Measurements from ENCODE around the gene GP1BB. TPM values are rescaled to one million over a fixed set of nuclear protein-coding genes. Genes with fewer than 3 reads are reported as not detected.

The GP1BB gene
- total RNA-seq, 1 donor from 2014 or later = 2.4 TPM

GRCh38 chr22:19739911-19740449, 16.6 kb downstream of the GP1BB start:
- Mint-ChIP-seq H3K27ac (no peak overlapping the region), H3K4me3 (no peak overlapping the region), H3K4me1 (ENCODE audit: unreplicated experiment) (no peaks in the 10 kb centered on the region), H3K9me3 (no peaks in the 10 kb centered on the region), H3K27me3 (no peaks in the 10 kb centered on the region), H3K36me3 (no peaks in the 10 kb centered on the region)
- no peak for DNase-seq (ENCODE audit: extremely low spot score, unreplicated experiment)
- no peak for TF ChIP-seq CTCF (conservative IDR thresholded peaks at IDR 0.05)

DNA sequence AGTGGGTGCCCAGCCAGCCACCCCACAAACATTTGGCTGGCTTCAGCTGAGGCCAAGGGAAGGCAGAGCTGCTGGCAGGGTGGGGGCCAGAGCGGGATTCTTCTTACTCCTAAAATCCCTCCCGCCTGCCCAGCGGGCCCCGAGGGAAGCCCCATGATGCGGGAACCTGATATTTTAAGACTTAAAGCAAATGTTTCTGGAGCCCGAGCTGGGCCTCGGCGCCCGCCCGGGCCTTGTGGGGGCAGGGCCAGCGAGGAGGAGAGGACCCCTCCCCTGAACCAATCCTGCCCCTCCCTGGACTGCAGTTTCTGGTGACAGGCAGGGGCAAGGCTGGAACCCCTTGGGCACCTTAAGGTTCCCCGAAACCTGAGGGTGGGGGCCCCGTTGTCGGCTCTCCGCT, 17.2 kb downstream of the GP1BB start:
- no peak for TF ChIP-seq CTCF (conservative IDR thresholded peaks at IDR 0.05)
- H3K36me3 Mint-ChIP-seq = no peaks in the 10 kb centered on the region
- no peaks in the 10 kb centered on the region for H3K4me1 Mint-ChIP-seq (ENCODE audit: unreplicated experiment)
- no peak overlapping the region for H3K27ac Mint-ChIP-seq
- DNase-seq (ENCODE audit: extremely low spot score, unreplicated experiment) = no peak
- H3K4me3 Mint-ChIP-seq = no peak overlapping the region
- H3K27me3 Mint-ChIP-seq = no peaks in the 10 kb centered on the region
- no peaks in the 10 kb centered on the region for H3K9me3 Mint-ChIP-seq

DNA sequence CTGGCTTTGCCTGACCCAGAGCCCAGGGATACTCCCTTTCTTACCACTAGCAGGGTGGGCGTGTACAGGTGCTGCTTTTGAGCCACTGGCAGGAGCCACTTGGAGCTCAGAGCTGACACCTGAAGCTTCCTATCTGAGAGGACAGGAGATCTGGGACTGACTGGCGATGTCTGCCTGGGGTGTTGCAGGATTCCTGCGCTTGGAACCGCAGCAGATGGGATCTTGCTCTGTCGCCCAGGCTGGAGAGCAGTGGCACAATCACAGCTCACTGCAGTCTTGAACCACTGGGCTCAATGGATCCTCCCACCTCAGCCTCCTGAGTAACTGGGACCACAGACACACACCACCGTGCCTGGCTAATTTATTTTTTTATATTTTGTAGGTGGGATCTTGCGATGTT, 17.7 kb downstream of the GP1BB start:
- TF ChIP-seq CTCF (conservative IDR thresholded peaks at IDR 0.05) = no peak
- no peaks in the 10 kb centered on the region for H3K27me3 Mint-ChIP-seq
- DNase-seq (ENCODE audit: extremely low spot score, unreplicated experiment) = no peak

DNA sequence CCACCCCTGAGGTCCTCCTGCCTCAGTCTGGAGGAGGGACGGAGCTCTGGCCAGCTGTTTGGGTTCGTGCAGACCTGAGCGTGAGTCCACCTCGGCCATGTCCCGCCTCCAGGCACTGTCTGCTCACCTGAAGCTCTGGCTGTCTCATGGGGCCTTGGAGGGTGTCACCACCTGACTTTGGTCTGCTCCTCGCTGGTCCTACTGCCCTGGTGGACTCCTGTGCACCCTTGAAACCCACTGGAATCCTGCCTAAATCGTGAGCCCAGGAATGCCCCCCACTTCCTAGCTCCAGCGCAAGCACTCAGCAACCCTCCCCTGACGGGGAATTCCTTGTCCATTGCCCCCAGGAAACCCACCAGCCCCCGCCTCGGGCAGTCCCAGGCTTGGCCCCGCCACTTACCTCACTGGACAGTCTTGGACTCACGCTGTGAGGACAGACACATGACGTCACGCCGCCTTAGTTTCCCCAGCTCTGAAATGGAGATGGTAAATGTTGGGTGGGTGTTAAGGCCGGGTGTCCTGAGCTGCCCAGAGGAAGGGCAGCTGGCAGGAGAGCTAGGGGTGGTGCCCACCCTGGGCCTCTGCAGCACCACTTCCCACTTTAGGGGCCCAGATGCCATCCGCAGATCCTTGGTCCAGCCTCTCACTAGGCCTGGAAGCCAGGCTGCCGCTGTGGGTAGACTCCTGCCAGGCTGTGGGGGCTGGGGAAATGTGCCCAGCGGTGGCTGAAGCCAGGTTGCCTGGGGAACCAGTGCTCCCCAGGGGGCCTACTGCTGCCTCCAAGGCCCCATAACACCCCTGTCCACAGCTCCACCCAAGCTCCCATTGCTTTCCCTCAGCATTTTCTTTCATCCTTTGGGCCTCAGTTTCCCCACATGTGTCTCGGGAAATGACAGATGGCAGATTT, 19.1 kb downstream of the GP1BB start:
- DNase-seq (ENCODE audit: extremely low spot score, unreplicated experiment) = no peak
- Mint-ChIP-seq H3K27ac (no peak overlapping the region), H3K4me1 (ENCODE audit: unreplicated experiment) (no peaks in the 10 kb centered on the region), H3K9me3 (no peaks in the 10 kb centered on the region), H3K4me3 (no peak overlapping the region), H3K27me3 (no peaks in the 10 kb centered on the region), H3K36me3 (no peaks in the 10 kb centered on the region)
- no peak for TF ChIP-seq CTCF (conservative IDR thresholded peaks at IDR 0.05)

More for the DNA sequence above, 17.7 kb downstream of the GP1BB start:
- no peaks in the 10 kb centered on the region for H3K36me3 Mint-ChIP-seq
- H3K4me3 Mint-ChIP-seq = no peak overlapping the region
- no peaks in the 10 kb centered on the region for H3K9me3 Mint-ChIP-seq
- no peaks in the 10 kb centered on the region for H3K4me1 Mint-ChIP-seq (ENCODE audit: unreplicated experiment)
- H3K27ac Mint-ChIP-seq = no peak overlapping the region

DNA sequence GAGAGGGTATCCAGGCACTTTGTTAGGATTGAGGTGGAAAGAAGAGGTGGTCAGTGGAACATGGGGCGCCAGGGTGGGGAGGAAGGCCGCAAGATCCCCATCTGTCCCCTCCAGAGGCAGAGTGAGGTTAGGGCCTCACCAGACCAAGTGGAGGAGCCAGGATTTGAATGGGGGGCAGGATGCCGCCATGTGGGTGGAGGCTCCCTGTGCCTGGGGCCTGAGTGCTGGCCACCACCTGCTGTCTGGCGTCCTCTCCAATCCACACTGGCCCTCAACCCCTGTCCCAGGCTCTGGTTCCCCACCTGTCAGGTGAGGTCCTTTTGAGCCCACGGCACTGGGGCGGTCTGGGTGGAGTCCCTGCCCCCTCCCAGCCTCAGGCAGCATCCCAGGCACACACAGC, 19.7 kb downstream of the GP1BB start:
- TF ChIP-seq CTCF (conservative IDR thresholded peaks at IDR 0.05) = no peak
- Mint-ChIP-seq H3K4me3 (no peak overlapping the region), H3K27me3 (no peaks in the 10 kb centered on the region), H3K4me1 (ENCODE audit: unreplicated experiment) (no peaks in the 10 kb centered on the region), H3K27ac (no peak overlapping the region), H3K36me3 (no peaks in the 10 kb centered on the region), H3K9me3 (no peaks in the 10 kb centered on the region)
- no peak for DNase-seq (ENCODE audit: extremely low spot score, unreplicated experiment)

All from type B pancreatic cell (in vitro differentiated cells).